Erythroblast (primary cell): Measurements from ENCODE around the gene JADE2.
A peak's percentile ranks its signal among the peaks of the same experiment; 100 is the strongest.

Experiments
- DNase-seq, 2 experiments: peaks; one replicate each; lab custom pipeline; 2025; lab: John Stamatoyannopoulos, UW
- GATA1 ChIP-seq: IDR thresholded peaks from 2 replicates; pipeline ENCODE4 v1.6.1; 2011; ENCODE audit warnings: low read depth, mild to moderate bottlenecking, control low read depth, low read length, moderate library complexity
- POLR2A ChIP-seq: IDR thresholded peaks from 2 replicates; pipeline ENCODE4 v1.6.1; 2011; ENCODE audit warnings: mild to moderate bottlenecking, low read length

Gene JADE2

DNA sequence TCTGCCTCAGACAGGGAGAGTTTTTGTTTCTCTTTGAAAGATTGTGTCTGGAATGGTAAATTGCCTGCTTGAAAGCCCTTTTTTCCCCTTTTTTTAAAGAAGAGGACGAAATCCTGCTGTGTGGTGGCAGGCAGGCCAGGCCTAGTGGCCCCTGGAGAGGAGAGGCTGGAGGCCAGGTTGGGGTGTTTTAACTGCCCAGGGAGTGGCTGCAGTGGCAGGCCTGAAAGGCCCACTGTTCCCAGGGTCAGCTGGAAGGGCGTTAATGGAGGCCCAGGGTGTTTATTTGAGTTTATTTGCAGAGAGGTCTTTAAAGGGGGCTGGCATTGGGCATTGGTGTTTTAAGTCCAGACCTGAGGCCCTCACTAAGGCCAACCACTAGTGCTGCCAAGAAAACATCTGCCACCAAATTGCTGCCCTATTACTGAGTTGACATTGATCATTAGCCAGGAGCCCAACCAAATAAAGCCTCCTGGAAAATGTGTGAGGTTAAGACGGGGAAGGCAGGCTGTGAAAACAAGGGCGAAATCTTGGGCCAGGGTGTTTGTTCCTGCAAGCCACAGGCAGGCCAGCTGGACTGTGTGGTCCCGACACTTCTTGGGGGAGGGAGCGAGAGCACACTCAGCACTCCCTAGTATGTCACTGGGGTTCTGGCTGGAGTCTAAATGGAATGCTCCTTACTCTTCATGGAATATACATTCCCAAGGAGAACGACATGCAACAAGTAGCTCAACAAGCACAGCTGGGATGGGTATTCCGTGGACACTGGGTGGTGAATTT lies 5.0 kb downstream of the JADE2 start:
- TF ChIP-seq GATA1, result no peak
- no peak for TF ChIP-seq POLR2A
- no peak for DNase-seq

DNA sequence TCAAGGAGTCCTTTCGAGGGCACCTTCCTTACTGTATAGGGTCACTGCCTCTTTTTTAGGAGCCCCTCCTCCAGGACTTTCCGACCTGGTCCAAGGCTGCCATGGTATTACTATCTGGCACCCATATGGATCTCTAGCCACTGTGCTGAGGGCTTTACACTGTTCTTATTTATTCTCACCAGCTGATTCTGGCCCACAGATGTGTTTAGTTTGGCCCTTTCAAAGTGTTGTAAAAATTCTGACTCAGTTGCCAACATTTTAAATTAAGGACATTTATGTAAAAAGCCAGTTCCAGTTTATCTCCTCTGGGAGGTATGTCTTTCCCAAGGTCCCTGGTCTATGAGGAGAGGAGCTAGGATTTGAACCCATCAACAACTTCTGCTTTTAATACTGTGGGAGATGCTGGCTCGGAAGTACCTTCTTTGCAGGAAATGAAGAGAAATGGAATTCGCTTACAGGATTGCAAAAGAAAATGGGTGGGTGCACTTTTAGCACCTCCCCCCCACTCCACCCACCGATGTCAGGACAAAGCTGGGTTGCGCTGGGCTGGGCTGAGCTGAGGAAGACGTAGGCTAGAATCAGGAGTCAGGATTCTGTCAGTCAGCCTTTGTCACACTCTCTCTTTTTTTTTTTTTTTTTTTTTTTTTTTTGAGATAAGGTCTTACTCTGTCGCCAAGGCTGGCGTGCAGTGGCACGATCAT lies 7.8 kb downstream of the JADE2 start:
- TF ChIP-seq GATA1, result no peak
- TF ChIP-seq POLR2A, result no peak
- DNase-seq, result no peak

DNA sequence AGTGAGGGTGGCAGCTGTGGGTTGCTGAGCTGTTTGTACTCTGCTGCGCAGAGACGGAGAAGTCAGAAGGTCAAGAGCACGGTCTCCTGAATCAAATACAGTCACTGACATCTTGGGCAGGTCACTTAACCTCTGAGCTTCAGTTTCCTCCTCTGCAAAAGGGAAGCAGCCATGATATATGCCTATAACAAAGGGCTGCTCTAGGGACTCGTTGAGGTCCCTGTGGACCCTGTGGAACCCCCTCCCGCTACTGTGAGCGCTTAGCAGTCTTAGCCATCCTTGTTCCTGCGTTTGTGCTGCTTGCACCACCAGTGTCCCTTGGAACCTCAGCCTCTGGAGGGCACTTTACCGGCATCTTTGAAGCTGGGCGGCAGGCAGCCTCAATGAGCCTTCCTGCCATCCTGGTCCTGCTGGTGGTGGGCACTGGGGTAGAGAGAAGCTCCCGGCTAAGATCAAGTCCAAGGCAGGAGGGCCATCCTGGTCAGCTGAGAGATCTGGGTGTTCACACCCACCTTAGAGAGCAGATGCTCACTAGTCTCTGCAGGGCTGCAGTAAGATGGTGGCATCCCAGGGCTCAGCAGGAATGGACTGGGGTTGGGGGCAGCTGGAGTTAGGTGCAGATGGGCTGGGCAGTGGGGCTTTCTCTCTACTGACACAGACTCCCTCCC lies 8.7 kb downstream of the JADE2 start:
- no peak for TF ChIP-seq POLR2A
- TF ChIP-seq GATA1, result no peak
- DNase-seq, result no peak

DNA sequence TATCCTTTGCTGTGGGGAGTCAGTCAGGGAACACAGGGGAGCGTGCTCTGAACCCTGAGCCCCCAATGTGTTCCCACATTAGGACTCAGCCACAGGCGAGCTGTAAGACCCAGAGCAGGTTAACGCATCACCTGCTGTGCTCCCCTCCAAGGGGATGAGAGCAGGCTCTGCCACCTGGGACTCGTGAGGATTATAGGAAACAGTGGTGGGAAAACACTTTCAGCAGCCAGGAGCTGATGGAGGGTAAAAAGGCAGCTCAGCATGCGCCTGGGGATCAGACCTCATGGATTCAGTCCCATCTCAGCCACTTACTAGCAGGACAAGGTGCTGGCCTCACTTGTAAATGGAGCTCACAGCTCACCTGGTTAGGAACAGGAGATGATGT lies 9.2 kb downstream of the JADE2 start:
- no peak for TF ChIP-seq GATA1
- no peak for TF ChIP-seq POLR2A
- DNase-seq, result no peak

DNA sequence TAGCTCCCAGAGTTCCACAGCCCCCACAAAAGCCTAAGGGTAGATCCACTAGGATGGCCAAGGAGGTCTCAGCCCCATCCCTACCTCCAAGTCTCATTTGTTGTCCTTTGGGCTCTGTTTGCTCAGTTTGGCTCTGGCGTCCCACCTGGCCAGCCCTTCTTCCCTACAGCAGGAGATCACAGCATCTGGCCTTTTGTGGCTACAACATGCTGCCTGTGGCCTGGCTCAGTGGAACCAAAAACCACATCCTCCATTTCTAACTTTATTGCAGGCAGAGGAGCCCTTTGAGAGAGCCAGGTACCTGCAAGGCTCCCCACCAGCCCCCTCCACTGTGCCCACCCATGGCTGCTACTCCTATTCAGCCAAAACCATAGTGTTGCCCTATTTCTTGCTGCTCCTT lies 11.4 kb downstream of the JADE2 start:
- TF ChIP-seq POLR2A, result no peak
- DNase-seq, result no peak

DNA sequence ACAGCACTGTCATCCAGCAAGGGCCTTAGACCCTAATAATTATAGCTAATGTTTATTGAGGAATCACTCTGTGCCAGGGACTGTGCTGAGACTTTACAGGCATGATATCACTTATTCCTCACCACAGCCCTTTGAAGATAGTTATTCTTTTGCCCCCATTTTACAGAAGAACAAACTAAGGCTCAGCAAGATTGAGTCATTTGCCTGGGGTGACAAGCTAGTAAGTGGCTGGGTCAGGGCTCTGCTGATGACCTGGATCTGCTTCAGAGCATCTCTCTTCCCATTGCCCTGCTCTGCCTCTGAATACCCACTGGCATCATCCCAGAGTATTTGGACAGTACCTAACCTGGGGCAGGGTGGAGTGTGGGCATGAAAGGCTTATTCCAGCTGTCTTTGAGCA lies 11.8 kb downstream of the JADE2 start:
- DNase-seq, result no peak
- TF ChIP-seq POLR2A, result no peak

DNA sequence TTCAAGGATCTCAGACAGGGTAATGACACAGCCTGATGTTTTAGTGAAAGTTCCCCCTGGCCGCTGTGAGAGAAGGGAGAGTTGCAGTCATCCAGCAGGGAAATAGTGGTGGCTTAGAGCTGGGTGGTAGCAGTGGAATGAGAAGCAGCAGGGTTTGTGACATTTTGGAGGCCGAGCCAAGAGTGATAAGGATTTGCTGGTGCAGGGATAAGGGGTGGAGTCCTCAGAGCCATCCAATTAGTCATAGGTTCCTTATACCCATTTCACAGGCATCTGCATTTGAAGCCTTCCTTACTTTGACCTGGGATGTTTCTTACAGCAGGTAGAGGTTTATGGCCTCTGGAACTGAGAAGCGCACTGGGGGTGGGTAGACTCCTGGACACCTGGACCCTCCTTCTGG lies 12.8 kb downstream of the JADE2 start:
- TF ChIP-seq GATA1 (no peak), POLR2A (no peak)
- peak; percentile 11 to 39 for DNase-seq

DNA sequence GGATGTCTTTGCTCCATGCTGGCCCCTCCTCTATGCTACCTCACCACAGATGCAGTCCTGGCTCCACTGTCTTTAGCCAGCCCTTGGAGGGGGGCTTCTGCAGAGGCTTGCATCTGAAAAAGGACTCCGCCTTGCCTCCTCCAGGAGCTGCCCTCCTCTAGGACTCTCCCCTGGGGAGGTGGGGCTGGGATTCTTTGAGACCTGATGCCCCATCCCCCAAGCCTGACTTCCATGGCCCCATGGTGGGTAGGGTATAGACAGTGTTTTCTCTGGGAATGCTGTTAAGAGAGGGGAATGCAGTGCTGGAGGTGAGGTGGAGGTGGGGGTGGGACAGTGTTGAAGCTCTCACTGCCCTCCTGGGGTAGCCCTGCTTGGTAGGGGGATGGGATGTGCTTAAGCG lies 14.3 kb downstream of the JADE2 start:
- TF ChIP-seq GATA1, result no peak
- TF ChIP-seq POLR2A, result no peak
- no peak for DNase-seq

DNA sequence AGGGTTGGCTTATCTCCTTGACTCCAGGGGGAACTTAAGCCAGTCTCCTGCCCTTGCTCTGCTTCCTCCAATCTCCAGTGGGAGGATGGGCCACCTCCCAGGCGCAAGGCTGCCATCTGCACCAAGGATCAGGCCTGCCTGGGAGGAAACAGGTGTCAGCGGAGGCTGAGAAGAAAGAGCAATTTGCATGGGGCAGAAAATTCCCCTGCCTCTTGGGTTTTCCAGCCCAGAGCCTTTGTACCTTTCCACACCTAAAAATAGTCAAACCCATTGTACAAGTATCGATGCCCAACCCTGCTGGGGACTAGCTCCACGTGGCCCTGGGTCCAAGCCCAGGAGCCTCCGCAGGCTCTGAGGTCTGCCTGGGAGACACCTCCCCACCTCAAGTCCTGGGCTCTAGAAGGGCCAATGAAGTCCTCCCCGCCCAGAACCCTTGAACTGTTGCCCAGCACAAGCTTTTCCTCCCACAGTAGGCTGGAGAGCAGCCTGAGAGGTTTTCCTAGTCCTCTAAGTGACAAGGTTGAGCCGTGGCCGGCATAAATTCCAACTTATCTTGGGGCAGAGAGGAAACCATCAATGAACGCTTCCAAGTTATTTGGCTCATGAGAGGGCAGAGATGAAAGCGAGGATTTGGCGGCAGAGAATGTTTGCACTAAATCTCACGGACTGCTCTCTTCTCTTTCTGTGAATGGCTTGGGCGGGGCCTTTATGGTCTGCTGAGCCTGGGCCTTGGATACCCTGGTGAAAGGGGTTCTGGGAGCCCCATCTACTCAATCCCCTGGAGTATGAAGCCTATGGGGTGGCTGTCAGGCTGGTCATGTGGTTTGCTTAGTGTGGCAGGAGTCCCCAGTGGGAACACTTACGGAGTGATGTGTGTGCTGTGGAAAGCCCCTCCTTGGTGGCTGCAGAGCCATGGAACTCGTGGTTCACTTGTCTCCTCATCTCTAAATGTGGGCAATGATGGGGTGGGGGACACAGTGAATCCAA lies 15.6 kb downstream of the JADE2 start:
- DNase-seq, result no peak
- no peak for TF ChIP-seq GATA1
- TF ChIP-seq POLR2A, result no peak

DNA sequence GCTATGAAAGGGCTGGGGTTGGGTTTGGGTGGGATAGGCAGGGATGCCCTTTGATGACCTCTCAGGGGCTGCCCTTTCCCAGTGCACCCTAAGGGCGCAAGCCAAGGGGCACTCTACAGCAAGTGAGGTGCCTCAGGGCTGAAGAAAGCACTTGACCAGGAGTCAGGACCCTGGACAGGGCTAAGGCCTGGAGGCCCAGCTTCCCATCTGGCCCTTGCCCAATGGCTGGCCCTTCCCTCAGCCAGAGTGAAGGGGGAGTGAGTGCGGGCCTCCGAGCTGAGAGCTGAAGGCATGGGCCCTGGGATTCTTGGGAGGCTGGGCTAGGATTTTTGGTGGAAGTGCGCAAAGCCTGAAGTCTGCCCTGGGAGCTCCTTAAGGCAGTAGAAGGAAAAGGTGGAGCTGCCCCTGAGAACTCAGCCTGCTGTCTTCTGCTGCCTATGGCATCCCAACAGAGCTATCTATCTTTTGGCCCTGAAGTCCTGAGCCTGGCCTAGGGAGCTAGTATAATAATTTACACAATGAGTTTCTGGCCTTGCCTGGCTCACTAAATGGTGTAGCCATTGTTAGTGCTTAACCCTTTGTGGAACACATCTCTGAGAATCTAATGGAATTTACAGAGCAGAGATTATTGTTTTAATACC lies 16.4 kb downstream of the JADE2 start:
- TF ChIP-seq GATA1 (no peak), POLR2A (no peak)
- DNase-seq, result peak; percentile 44 to 50

DNA sequence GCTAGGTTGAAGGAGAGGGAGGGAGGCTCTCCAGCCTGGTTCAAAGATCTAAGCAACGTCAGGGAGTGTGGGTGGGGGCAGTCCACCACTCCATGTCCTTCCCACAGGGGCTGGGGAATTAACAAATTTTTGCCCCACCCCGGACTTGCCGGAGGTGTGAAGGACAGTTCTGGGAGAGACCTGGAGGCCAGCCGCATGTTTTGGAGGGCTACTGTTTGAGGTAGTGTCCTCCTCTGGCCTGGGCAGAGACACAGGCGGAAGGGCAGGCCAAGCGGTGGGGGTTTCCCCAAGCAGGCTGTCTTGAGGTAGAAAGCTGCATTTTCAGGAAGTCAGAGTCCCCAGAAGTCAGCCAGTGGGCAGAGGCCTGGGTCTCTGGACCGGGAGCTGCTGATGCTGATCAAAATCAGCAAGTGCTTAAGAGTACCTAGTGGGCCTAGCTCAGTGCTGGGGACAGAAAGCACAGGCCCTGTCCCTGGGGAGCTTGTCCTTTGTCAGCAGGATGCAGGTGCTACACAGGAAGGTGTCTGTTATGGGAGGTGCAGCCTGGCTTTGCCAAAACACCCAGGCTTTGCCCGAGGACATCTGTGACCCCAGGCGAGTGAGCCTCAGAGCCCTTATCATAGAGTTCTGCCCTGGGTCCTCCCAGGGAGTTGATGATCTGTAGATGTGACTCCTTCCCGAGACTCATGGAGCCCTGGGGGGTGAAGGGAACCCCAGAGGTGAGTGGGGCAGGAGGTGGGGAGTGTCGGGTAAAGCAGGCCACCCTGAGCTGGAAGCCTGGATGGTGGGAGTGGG lies 18.5 kb downstream of the JADE2 start:
- TF ChIP-seq POLR2A, result no peak
- TF ChIP-seq GATA1, result no peak
- no peak for DNase-seq
